HepG2 (cell line): ENCODE results near the gene CLIP2. TPM values are rescaled to one million over a fixed set of nuclear protein-coding genes. Genes with fewer than 3 reads are reported as not detected.

Experiments used
- DMAP1 ChIP-seq: IDR thresholded peaks from 2 replicates; pipeline ENCODE4 v1.6.1; 2016
- EHMT2 ChIP-seq: fragments of 200-600 bp; sonication (generic); IDR thresholded peaks from 2 replicates; pipeline ENCODE4 v1.7.0; 2017; ENCODE audit warnings: antibody characterized with exemption, low read depth, low read length, borderline replicate concordance
- EP300 ChIP-seq, 3 experiments: sonication (generic) in 1 of 3; formaldehyde crosslinking in 1 of 3; IDR thresholded peaks; 2 replicates each; pipeline versions ENCODE4 v1.5.1 to v1.6.1; 2011 to 2020; ENCODE audit warnings: low read depth in 2 of 3, low read length in 2 of 3, borderline replicate concordance in 1 of 3, improper control_type of control experiment in 1 of 3, mild to moderate bottlenecking in 1 of 3, missing genetic modification reagents in 1 of 3, moderate library complexity in 1 of 3
- ERF ChIP-seq: IDR thresholded peaks from 2 replicates; pipeline ENCODE4 v1.6.1; 2018; ENCODE audit warnings: missing biosample characterization, missing genetic modification reagents
- FOXK1 ChIP-seq: sonication (generic); formaldehyde crosslinking; IDR thresholded peaks from 2 replicates; pipeline ENCODE4 v1.4.0; 2020; ENCODE audit warnings: low read depth, missing genetic modification reagents, borderline replicate concordance
- HDAC6 ChIP-seq: fragments of 200-600 bp; sonication (generic); IDR thresholded peaks from 2 replicates; pipeline ENCODE4 v1.7.0; 2017; ENCODE audit warnings: mild to moderate bottlenecking, antibody characterized with exemption, low read length, low read depth
- LCORL ChIP-seq, 2 experiments: fragments of 450-650 bp in 1 of 2; sonication (generic) in 1 of 2; formaldehyde crosslinking in 1 of 2; IDR thresholded peaks; 2 replicates each; pipeline versions ENCODE4 v1.5.0 to v1.6.1; 2017 to 2020; ENCODE audit warnings: antibody characterized with exemption in 1 of 2, missing genetic modification reagents in 1 of 2
- NR2F6 ChIP-seq, 2 experiments: IDR thresholded peaks; 2 replicates each; pipeline ENCODE4 v1.6.1; 2016; ENCODE audit warnings: antibody characterized with exemption in 1 of 2, mild to moderate bottlenecking in 1 of 2
- ONECUT2 ChIP-seq: sonication (generic); formaldehyde crosslinking; IDR thresholded peaks from 2 replicates; pipeline ENCODE4 v1.4.0; 2020; ENCODE audit warnings: missing genetic modification reagents
- PAXIP1 ChIP-seq: sonication (generic); formaldehyde crosslinking; conservative IDR thresholded peaks from 2 replicates; pipeline ENCODE4 v1.4.0; 2020; ENCODE audit warnings: mild to moderate bottlenecking, missing genetic modification reagents, moderate library complexity
- PHF20 ChIP-seq: sonication (generic); formaldehyde crosslinking; IDR thresholded peaks from 2 replicates; pipeline ENCODE4 v1.5.0; 2020; ENCODE audit warnings: mild to moderate bottlenecking, missing genetic modification reagents
- SP5 ChIP-seq: IDR thresholded peaks from 2 replicates; pipeline ENCODE4 v1.6.1; 2016; ENCODE audit warnings: low read depth, borderline replicate concordance
- TARDBP ChIP-seq: sonication (generic); formaldehyde crosslinking; IDR thresholded peaks from 2 replicates; pipeline ENCODE4 v1.8.0; 2022; ENCODE audit warnings: mild to moderate bottlenecking, missing genetic modification reagents
- TBX3 ChIP-seq: fragments of 450-650 bp; IDR thresholded peaks from 2 replicates; pipeline ENCODE4 v1.6.1; 2017; ENCODE audit warnings: antibody characterized with exemption, mild to moderate bottlenecking, inconsistent platforms, borderline replicate concordance
- ZFP82 ChIP-seq: sonication (generic); formaldehyde crosslinking; IDR thresholded peaks from 2 replicates; pipeline ENCODE4 v1.5.1; 2020; ENCODE audit warnings: mild to moderate bottlenecking, missing genetic modification reagents, borderline replicate concordance
- ZMAT3 ChIP-seq: sonication (generic); formaldehyde crosslinking; conservative IDR thresholded peaks from 2 replicates; pipeline ENCODE4 v1.7.0; 2021; ENCODE audit warnings: missing genetic modification reagents
- ZNF512B ChIP-seq: sonication (generic); formaldehyde crosslinking; IDR thresholded peaks from 2 replicates; pipeline ENCODE4 v1.5.1; 2020; ENCODE audit warnings: missing genetic modification reagents, mild to moderate bottlenecking, borderline replicate concordance
- ZNF569 ChIP-seq: sonication (generic); formaldehyde crosslinking; IDR thresholded peaks from 2 replicates; pipeline ENCODE4 v1.5.0; 2020; ENCODE audit warnings: mild to moderate bottlenecking, missing genetic modification reagents, moderate library complexity, borderline replicate concordance
- ZNF605 ChIP-seq: sonication (generic); formaldehyde crosslinking; IDR thresholded peaks from 2 replicates; pipeline ENCODE4 v1.8.0; 2022; ENCODE audit warnings: mild to moderate bottlenecking, missing genetic modification reagents
- ZXDC ChIP-seq: sonication (generic); formaldehyde crosslinking; IDR thresholded peaks from 2 replicates; pipeline ENCODE4 v1.5.0; 2020; ENCODE audit warnings: mild to moderate bottlenecking, missing genetic modification reagents
- polyA plus RNA-seq, 8 experiments: library from polyadenylated mRNA; depleted of rRNA in 3 of 8; stranded (reverse) in 7 of 8; unstranded in 1 of 8; fragments of >200 nt; fragmentation: Illumina TruSeq in 4 of 8; extraction: Trizol in 4 of 8; gene quantifications; 2 replicates each; pipeline versions ENCODE4 v1.2.1 to v1.2.3, GENCODE V29; 2011 to 2016; ENCODE audit warnings: low read depth in 4 of 8, missing spikeins in 1 of 8, mixed read lengths in 1 of 8; ENCODE audit not compliant: insufficient read depth in 1 of 8
- total RNA-seq, 5 experiments: library from RNA; depleted of rRNA; stranded (reverse); fragments of >200 nt; fragmentation: Illumina TruSeq; extraction: Trizol; gene quantifications; 2 replicates each; pipeline ENCODE4 v1.2.3, GENCODE V29; 2016; ENCODE audit warnings: low read depth in 1 of 5

The CLIP2 gene
- total and polyA plus RNA-seq, 2 of the 13 experiments (the other 11 are each of a cell fraction or from before 2014, with no cell fraction given): 6.5 to 17.4 TPM

GRCh38 chr7:74455291-74455804 lies 166.1 kb downstream of the CLIP2 start (continued):
- TF ChIP-seq NR2F6 (IDR thresholded peaks at IDR 0.05) (peak; percentile 33; the same call in 1 of the 2 replicates), NR2F6 (CRISPR knock-in tag; IDR thresholded peaks at IDR 0.05) (0 out of 2 replicates have a peak, but pooled peaks have one; percentile 13), TBX3 (0 out of 2 replicates have a peak, but pooled peaks have one; percentile 14), SP5 (CRISPR knock-in tag) (peak; percentile 52; the same call in 1 of the 2 replicates), EP300 (IDR thresholded peaks at IDR 0.05; ENCODE audit: low read depth in 2 of 2, low read length in 2 of 2) (peak in 1 of 2 experiments; percentile 27; a peak in 1 of 4 replicates), EP300 (CRISPR knock-in tag; IDR thresholded peaks at IDR 0.05; ENCODE audit: borderline replicate concordance) (no peak), LCORL (IDR thresholded peaks at IDR 0.05) (no peak), LCORL (CRISPR knock-in tag; IDR thresholded peaks at IDR 0.05) (no peak), ONECUT2 (CRISPR knock-in tag) (peak; percentile 79), ZXDC (CRISPR knock-in tag) (no peak), HDAC6 (no peak), EHMT2 (no peak), ERF (CRISPR knock-in tag) (no peak), TARDBP (CRISPR knock-in tag) (0 out of 2 replicates have a peak, but pooled peaks have one; percentile 12), PHF20 (CRISPR knock-in tag) (0 out of 2 replicates have a peak, but pooled peaks have one; percentile 29), ZNF512B (CRISPR knock-in tag) (no peak), DMAP1 (CRISPR knock-in tag) (0 out of 2 replicates have a peak, but pooled peaks have one; percentile 12), ZMAT3 (peak; percentile 51; the same call in 1 of the 2 replicates), ZNF605 (CRISPR knock-in tag) (peak; percentile 13; the same call in 1 of the 2 replicates), PAXIP1 (peak; percentile 74), ZFP82 (CRISPR knock-in tag) (no peak), FOXK1 (CRISPR knock-in tag) (no peak), ZNF569 (CRISPR knock-in tag) (no peak)
